Measurements from ENCODE around the gene NDUFB3.

DNA sequence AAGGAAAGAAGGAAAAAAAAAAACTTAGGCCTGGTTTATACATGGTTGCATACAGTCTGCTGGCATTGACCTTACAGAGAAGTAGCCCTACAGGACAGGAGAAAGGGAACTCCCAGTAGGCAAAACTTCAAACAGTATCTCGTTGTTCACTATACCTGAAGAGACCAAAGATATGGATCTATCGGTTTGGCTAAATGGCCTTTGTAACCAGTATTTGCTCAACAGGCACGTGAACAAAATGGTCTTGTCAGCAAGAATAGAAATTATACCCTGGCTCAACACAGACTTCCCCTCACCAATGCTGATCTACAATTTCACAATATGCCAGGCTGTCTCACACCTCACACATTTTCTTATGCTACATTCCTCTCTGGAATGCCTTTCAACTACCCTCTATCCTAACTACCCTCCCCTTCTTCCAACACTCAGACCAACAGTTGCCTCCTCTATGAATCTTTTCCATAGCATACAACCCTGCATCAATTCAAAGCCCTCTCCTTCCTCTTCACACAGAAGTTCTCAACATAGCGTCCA is 14.0 kb upstream of the NDUFB3 start:
- TF ChIP-seq CTCF (IDR thresholded peaks at IDR 0.05) (no peak), POLR2A (IDR thresholded peaks at IDR 0.05) (no peak)
